Caki2 (cell line): ENCODE measurements around the gene FGF1. TPM values are rescaled to one million over a fixed set of nuclear protein-coding genes. Genes with fewer than 3 reads are reported as not detected.

ENCODE experiments used
- DNase-seq: peaks from one replicate; pipeline ENCODE4 v3.0.0-alpha.2; 2015; ENCODE audit warnings: low read depth
- in situ Hi-C: cut with HindIII; loops from 2 replicates; pipeline ENCODE4 v1.10.0; 2016; ENCODE audit warnings: low sequenced_read_pairs, low pct_unique_long_range_greater_than_20kb, mixed read lengths
- total RNA-seq: library from RNA; depleted of rRNA; stranded (reverse); fragments of >200 nt; shearing (Covaris generic); gene quantifications from 2 replicates; pipeline ENCODE4 v1.2.3, GENCODE V29; 2014; ENCODE audit warnings: low replicate concordance

Gene FGF1
- total RNA-seq, 1 experiment from 2014 or later, result not detected

DNA sequence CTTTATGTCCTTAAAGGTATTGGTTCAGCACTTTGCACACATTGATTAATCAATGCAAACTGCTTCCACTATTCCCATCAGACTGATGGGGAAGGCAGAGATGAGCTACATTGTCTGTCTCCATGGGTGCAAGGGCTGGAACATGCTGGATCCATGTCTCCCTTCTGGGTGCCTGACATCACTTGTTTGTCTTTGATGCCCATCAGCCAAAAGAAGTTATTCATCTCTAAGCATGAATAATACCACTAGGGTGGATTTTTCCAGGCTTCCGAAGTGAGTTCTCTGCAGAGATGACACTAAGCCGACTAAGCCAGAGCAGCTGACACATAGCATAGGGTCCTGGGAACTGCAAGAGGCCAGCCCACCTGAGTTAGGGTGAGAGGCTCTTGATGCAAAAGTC is 8.7 kb downstream of the FGF1 start:
- DNase-seq, result no peak
- in situ Hi-C loops, result no loop called here

DNA sequence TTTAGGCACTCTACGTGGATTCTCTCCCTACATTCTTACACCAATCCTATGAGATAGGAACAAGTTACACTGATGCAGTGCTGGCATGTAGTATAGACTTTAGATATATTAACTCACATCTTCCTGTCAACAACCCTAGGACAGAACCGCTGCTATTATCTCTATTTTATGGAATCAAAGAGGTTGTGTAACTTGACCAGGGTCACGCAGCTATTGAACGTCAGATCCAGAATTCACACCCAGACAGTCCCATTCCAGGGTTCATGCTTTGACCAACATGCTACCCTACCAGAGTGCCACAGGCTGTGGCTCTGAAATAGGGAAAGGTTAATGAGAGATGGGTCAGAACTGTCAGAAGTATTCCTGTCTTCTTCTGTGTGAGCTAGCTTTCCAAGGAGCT is 9.6 kb downstream of the FGF1 start:
- in situ Hi-C loops, result no loop called here
- no peak for DNase-seq

- no peak for DNase-seq
- in situ Hi-C loops, result no loop called here
These were observed 11.1 kb downstream of the FGF1 start for GRCh38 chr5:142674531-142675469.

GRCh38 chr5:142671801-142672200 is 14.1 kb downstream of the FGF1 start:
- DNase-seq, result no peak
- in situ Hi-C loops, result no loop called here

DNA sequence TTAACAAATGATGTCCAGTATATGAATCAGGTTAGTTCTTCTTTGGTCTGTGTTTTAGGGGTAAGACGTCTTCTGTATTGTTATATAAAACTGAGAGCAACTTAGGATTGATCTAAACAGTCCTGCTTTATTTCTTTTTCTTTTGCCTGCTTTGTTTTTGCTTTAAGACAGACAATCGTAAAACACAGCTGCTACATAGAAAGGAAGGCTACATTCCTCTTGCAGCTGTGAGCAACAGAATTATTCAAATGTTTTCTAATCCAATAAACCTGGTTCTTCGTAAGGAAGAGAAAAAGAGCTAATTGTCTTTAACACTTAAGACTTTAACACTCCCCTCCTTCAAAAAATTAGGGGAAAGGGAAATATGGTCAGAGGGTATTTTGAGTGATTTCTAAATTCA is 14.6 kb downstream of the FGF1 start:
- no peak for DNase-seq
- in situ Hi-C loops, result no loop called here

DNA sequence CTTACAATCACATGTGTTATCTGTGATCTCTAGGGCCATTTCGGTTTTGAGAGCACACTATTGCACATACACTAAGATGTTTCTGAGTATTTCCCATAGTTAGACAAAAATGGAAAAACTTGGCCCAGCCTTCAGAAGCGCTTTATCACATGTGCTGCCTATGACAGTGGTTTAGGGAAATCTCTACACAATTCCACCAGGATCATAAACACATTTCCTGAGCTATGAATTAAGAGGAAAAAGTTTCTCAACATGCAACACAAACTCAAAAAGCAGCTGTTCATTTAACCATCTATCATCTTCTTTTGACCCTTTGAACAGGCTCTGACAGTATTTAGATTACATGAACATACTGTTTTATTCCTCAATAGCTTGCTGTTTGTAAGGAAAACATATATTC is 15.1 kb downstream of the FGF1 start:
- in situ Hi-C loops, result no loop called here

DNA sequence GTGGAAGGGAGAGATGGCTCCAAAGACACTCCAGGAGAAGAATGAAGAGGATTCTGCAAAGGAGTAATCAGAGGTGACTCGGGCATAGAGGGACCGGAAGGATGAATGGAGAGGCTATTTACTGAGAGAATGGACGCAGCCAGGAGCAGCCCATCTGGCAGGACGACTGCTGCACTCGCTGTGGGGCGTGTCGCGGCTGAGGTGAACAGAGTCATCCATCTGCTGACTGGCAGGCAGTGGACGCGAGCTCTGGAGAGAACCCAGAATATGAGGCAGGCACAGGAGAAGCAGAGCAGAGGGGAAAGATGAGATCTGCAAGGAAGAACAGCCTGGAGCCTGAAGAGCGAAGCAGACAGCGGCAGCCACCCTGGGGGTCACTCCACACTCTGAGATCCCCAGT is 16.4 kb downstream of the FGF1 start:
- in situ Hi-C loops, result no loop called here
- DNase-seq, result no peak

More for the DNA sequence above, 15.1 kb downstream of the FGF1 start:
- DNase-seq, result no peak

DNA sequence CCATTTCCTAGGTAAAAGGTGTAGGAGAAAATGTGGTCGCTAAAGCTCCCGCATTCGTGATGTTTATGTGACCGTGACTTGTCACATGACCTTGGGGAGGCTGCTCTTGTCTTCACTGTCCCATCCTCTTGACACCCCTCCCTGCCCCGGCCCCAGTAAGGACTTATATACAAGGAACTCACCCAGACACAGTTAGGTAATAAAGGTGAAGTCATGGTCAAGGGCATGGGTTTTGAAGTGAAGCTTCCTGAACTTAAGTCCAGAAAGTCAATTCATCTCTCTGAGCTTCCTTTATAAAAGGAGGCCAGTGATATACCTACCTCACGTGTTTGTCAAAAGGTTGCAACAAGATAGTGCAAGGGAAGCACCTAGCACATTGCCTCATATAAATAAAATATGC is 17.6 kb downstream of the FGF1 start:
- DNase-seq, result no peak
- in situ Hi-C loops, result no loop called here

- in situ Hi-C loops, result no loop called here
- no peak for DNase-seq
These were observed 18.1 kb downstream of the FGF1 start for GRCh38 chr5:142667831-142668230.

DNA sequence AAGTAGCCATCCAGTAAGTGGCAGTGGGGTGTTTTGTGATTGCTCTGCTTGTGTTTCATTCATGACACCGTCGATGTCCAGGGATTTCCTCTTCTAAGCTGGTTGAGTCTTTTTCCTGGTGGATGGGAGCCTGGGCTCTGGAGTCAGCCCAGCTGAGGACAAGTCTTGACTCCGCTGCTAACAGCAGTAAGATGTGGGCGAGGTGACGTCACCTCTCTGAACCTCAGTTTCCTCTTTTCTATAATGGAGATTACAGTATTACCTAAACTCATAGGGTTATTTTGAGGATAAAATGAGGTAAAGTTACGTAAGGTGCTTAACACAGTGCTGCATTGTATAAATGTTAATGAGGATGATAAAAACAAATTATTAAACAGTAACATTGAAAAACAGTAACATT is 21.3 kb downstream of the FGF1 start:
- DNase-seq, result no peak
- in situ Hi-C loops, result no loop called here

- no peak for DNase-seq
- in situ Hi-C loops, result no loop called here
These were observed 21.8 kb downstream of the FGF1 start for GRCh38 chr5:142664067-142664466.

GRCh38 chr5:142663246-142663645 is 22.6 kb downstream of the FGF1 start:
- in situ Hi-C loops, result no loop called here
- no peak for DNase-seq

DNA sequence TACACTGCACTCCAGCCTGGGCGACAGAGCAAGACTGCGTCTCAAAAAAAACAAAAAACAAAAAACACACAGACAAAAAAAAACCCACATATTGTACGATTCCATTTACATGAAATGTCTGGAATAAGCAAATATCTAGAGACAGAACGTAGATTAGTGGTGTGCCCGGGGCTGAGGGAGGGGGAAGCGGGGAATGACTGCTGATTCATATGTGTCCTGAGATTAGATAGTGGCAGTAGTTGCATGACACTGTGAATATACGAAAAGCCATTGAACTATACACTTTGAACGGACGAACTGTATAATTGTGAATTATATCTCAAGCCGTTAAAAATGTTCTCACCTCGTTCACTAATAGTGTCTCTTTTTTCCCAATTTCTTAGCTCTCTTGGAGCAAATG is 23.9 kb downstream of the FGF1 start:
- in situ Hi-C loops, result no loop called here
- no peak for DNase-seq

DNA sequence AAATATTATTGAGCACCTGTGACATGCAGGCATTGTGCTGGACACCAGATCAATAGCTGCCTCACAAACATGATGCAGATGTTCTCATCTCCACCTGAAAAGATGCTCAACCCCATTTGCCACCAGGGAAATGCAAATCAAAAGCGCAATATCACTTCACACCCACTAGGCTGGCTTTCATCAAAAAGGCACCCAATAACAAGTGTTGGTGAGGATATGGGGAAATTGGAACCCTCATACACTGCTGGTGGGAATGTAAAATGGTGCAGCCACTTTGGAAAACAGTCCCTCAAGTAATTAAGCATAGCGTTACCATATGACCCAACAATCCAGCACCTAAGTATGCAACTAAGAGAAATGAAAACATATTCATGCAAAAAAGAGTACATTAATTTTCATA is 24.7 kb downstream of the FGF1 start:
- no peak for DNase-seq
- in situ Hi-C loops, result no loop called here

DNA sequence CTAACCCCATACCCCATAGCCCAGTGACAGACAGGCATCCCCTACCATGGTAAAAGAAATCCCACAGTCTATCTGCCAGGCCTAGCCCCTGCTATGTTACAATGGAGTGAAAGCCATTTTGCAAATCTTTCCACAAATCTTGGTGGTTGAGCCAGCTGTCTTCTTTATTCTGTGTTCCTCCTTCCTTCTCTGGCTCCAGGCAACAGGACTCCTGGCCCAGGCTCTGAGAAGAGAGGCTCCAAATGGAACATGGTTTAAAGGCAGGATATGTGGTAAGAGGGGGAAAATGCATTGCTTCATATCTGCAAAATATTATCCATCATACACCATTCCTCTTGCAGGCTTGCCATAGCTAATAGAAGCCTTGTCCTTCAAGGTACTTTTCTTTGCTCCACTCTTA is 25.2 kb downstream of the FGF1 start:
- in situ Hi-C loops, result no loop called here
- no peak for DNase-seq

GRCh38 chr5:142660196-142660595 is 25.7 kb downstream of the FGF1 start:
- no peak for DNase-seq
- in situ Hi-C loops, result no loop called here

DNA sequence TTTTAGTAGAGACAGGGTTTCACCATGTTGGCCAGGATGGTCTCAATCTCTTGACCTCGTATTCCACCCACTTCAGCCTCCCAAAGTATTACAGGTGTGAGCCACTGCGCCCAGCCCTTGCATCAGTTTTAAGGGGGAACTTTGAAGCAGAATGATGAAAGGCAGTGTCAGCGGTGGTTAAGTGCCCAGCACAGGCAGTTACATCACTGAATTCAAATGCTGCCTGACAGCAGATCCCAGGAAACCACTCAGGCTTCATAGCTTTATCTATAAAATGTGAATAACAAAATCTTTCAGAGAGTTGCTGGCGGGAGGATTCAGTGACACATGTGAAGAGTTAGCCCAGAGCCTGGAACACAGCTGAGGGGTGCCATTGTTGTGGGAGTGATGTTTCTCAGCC is 26.5 kb downstream of the FGF1 start:
- in situ Hi-C loops, result no loop called here
- no peak for DNase-seq

GRCh38 chr5:142658278-142658677 is 27.6 kb downstream of the FGF1 start:
- in situ Hi-C loops, result no loop called here

DNA sequence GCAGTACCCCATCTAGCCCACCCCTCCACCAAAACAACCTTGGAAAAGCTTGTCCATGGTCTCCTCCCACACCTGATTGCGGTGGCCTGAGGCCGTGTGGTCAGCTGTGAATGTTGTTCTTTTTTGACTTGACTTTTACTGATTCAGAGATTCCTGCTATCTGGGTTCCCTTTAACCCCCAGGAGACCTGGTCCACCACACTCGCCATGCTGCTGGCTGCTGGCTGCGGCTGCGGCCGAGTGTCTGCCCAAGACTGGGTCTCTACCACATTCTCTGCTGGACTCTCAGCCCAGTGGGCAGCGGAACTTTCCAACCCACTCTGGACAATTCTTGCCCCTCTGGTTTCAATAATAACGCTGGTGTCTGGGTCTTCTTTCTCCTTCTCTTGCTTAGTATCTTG is 28.4 kb downstream of the FGF1 start:
- in situ Hi-C loops, result no loop called here
- no peak for DNase-seq

More at GRCh38 chr5:142658278-142658677, 27.6 kb downstream of the FGF1 start:
- DNase-seq, result no peak
